KMS-11 (cell line): ENCODE data around the gene PALLD.

ENCODE experiments used
- H2AFZ ChIP-seq: fragments of 200-600 bp; sonication (generic); 2 replicates; pipeline ENCODE4 v1.6.1; 2016; ENCODE audit warnings: antibody characterized with exemption, mixed run types, low read depth
- H3K27ac ChIP-seq: fragments of 200-600 bp; sonication (generic); 2 replicates; pipeline ENCODE4 v1.6.1; 2016; ENCODE audit warnings: mild to moderate bottlenecking, mixed run types
- H3K27me3 ChIP-seq: fragments of 200-600 bp; sonication (generic); 2 replicates; pipeline ENCODE4 v1.6.1; 2017; ENCODE audit warnings: mild to moderate bottlenecking, low read depth, mixed run types, moderate library complexity; ENCODE audit not compliant: insufficient read depth
- H3K36me3 ChIP-seq: fragments of 200-600 bp; sonication (generic); 2 replicates; pipeline ENCODE4 v1.6.1; 2017; ENCODE audit warnings: mild to moderate bottlenecking, mixed run types; ENCODE audit not compliant: insufficient read depth
- H3K4me1 ChIP-seq: fragments of 200-600 bp; sonication (generic); 2 replicates; pipeline ENCODE4 v1.6.1; 2016; ENCODE audit warnings: mild to moderate bottlenecking, low read depth, mixed run types; ENCODE audit not compliant: poor library complexity, severe bottlenecking
- H3K4me2 ChIP-seq: fragments of 200-600 bp; sonication (generic); 2 replicates; pipeline ENCODE4 v1.7.0; 2016; ENCODE audit warnings: mild to moderate bottlenecking, mixed run types
- H3K4me3 ChIP-seq: fragments of 200-600 bp; sonication (generic); IDR thresholded peaks from 2 replicates; pipeline ENCODE4 v1.6.1; 2017; ENCODE audit warnings: low read depth, low read length, mixed read lengths; ENCODE audit not compliant: insufficient read depth
- H3K79me2 ChIP-seq: fragments of 200-600 bp; sonication (generic); 2 replicates; pipeline ENCODE4 v1.6.1; 2016; ENCODE audit warnings: low read depth, mixed run types; ENCODE audit not compliant: insufficient read depth
- H3K9ac ChIP-seq: fragments of 200-600 bp; sonication (generic); 2 replicates; pipeline ENCODE4 v1.6.1; 2016; ENCODE audit warnings: mild to moderate bottlenecking, mixed run types
- H4K20me1 ChIP-seq: fragments of 200-600 bp; sonication (generic); 2 replicates; pipeline ENCODE4 v1.6.1; 2016; ENCODE audit warnings: mild to moderate bottlenecking, mixed run types; ENCODE audit not compliant: insufficient read depth
- CTCF ChIP-seq: fragments of 200-600 bp; sonication (generic); conservative IDR thresholded peaks from 2 replicates; pipeline ENCODE4 v1.6.1; 2017; ENCODE audit warnings: low read depth, mild to moderate bottlenecking, antibody characterized with exemption, low read length, moderate library complexity, mixed read lengths

Gene PALLD

GRCh38 chr4:168643111-168643795 is 146.4 kb downstream of the PALLD start:
- Histone ChIP-seq H2AFZ (no peak overlapping the region), H3K36me3 (no peaks in the 10 kb centered on the region), H3K27me3 (no peaks in the 10 kb centered on the region), H4K20me1 (no peaks in the 10 kb centered on the region), H3K79me2 (no peaks in the 10 kb centered on the region), H3K27ac (no peak overlapping the region), H3K4me3 (no peak overlapping the region), H3K4me1 (peaks cover 3% of the 10 kb centered on the region), H3K9ac (no peak overlapping the region), H3K4me2 (no peak overlapping the region)
- no peak for TF ChIP-seq CTCF

DNA sequence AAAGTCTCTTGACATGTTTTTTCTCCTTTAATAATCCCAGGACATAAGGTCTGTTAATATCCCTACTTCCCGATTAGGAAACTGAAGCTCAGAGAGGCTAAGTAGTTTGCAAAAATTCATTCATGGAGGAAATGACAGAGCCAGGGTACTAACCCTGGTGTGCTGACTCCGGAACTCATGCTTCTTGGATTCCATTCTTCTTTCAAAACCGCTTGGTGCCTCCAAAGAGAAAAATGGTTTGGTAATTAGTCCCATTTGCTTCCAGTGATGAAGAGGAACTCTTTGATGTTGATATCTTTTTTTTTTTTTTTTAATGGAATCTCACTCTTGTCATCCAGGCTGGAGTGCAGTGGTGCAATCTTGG is 146.9 kb downstream of the PALLD start:
- H3K36me3 ChIP-seq: no peaks in the 10 kb centered on the region
- H4K20me1 ChIP-seq: no peaks in the 10 kb centered on the region
- no peak overlapping the region for H3K4me2 ChIP-seq
- no peak for TF ChIP-seq CTCF
- H2AFZ ChIP-seq: no peak overlapping the region
- H3K4me3 ChIP-seq: no peak overlapping the region
- no peaks in the 10 kb centered on the region for H3K27me3 ChIP-seq
- no peak overlapping the region for H3K9ac ChIP-seq
- no peaks in the 10 kb centered on the region for H3K79me2 ChIP-seq
- H3K27ac ChIP-seq: no peak overlapping the region
- H3K4me1 ChIP-seq: no peaks in the 10 kb centered on the region

DNA sequence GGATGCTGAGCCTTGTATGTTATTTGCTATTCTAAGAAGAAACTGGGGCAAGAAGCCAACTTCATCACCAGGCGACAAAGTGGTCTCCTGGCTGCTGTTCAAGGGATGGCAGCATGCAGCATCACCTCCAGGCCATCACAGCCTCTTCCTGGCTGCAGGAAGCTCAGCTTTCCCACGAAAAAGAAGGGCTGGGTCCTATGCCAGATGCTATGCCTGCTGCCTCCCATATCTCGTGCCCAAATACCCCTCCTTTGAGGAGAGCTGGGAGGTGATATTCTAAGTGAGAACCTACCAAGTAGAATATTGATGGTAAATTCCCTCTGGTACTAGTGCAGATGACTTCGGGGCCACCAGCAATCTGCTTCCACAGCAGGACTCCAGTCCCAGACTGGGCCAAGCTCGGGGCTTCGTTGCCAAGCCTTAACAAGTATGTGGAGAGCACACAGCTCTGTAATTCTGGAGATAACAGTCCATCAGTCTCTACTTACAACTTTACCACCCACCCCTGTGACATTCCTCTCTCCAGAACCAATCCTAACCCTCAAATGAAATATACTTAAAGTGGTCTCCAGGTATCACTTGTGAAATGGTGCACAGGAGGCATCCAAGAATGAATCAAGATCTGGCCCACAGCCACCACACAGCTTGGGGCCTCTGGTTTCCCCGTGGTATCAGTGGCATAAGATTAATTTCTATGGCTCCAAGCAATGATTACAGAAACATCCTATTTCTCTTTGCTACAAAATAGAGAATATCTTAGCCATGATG is 149.3 kb downstream of the PALLD start:
- Histone ChIP-seq H4K20me1 (no peaks in the 10 kb centered on the region), H3K79me2 (no peaks in the 10 kb centered on the region), H3K4me2 (no peak overlapping the region), H3K27ac (no peak overlapping the region), H3K4me1 (no peaks in the 10 kb centered on the region), H3K36me3 (no peaks in the 10 kb centered on the region), H3K4me3 (no peak overlapping the region), H3K27me3 (no peaks in the 10 kb centered on the region), H3K9ac (no peak overlapping the region), H2AFZ (no peak overlapping the region)
- TF ChIP-seq CTCF: no peak

- no peak for TF ChIP-seq CTCF
- no peaks in the 10 kb centered on the region for H3K27me3 ChIP-seq
Measured at GRCh38 chr4:168647646-168648375, 151.0 kb downstream of the PALLD start.

More at GRCh38 chr4:168647646-168648375, 151.0 kb downstream of the PALLD start:
- H3K4me2 ChIP-seq: no peak overlapping the region
- H4K20me1 ChIP-seq: no peaks in the 10 kb centered on the region
- H3K9ac ChIP-seq: no peak overlapping the region
- H3K36me3 ChIP-seq: no peaks in the 10 kb centered on the region
- H2AFZ ChIP-seq: no peak overlapping the region
- H3K4me1 ChIP-seq: no peaks in the 10 kb centered on the region
- no peaks in the 10 kb centered on the region for H3K79me2 ChIP-seq
- H3K4me3 ChIP-seq: no peak overlapping the region
- no peak overlapping the region for H3K27ac ChIP-seq
